Astrocyte (in vitro differentiated cells and primary cell): Measurements from ENCODE around the gene ZNF768. TPM values are rescaled to one million over a fixed set of nuclear protein-coding genes. Genes with fewer than 3 reads are reported as not detected.
A peak's percentile ranks its signal among the peaks of the same experiment; 100 is the strongest.

ENCODE experiments used
- DNase-seq: peaks from one replicate; pipeline ENCODE4 v3.0.0-alpha.2; 2010; ENCODE audit warnings: low read depth
- FAIRE-seq: peaks from 2 replicates; lab custom pipeline; 2011; peaks lifted over from hg19 to GRCh38; lab: Jason Lieb, UNC
- H2AFZ ChIP-seq: 2 replicates; pipeline ENCODE4 v1.6.0; 2012; ENCODE audit warnings: low read depth, low read length, inconsistent platforms
- H3K27ac ChIP-seq: 2 replicates; pipeline ENCODE4 v1.5.1; 2011; ENCODE audit warnings: low read depth, low read length, inconsistent platforms
- H3K27me3 ChIP-seq: 2 replicates; pipeline ENCODE4 v1.6.0; 2011; ENCODE audit warnings: low read length, inconsistent platforms; ENCODE audit not compliant: insufficient read depth
- H3K36me3 ChIP-seq: 2 replicates; pipeline ENCODE4 v1.5.1; 2011; ENCODE audit warnings: low read length, inconsistent platforms; ENCODE audit not compliant: insufficient read depth
- H3K4me1 ChIP-seq: 2 replicates; pipeline ENCODE4 v1.5.1; 2011; ENCODE audit warnings: low read length, inconsistent platforms; ENCODE audit not compliant: insufficient read depth
- H3K4me2 ChIP-seq: 2 replicates; pipeline ENCODE4 v1.6.0; 2012; ENCODE audit warnings: low read length, inconsistent platforms
- H3K4me3 ChIP-seq: 2 replicates; pipeline ENCODE4 v1.5.1; 2011; ENCODE audit warnings: low read depth, mild to moderate bottlenecking, low read length, inconsistent platforms; ENCODE audit not compliant: insufficient read depth
- H3K79me2 ChIP-seq: 2 replicates; pipeline ENCODE4 v1.6.0; 2012; ENCODE audit warnings: mild to moderate bottlenecking, low read length, inconsistent platforms; ENCODE audit not compliant: insufficient read depth
- H3K9ac ChIP-seq: 2 replicates; pipeline ENCODE4 v1.6.0; 2012; ENCODE audit warnings: mild to moderate bottlenecking, low read length, inconsistent platforms
- H3K9me3 ChIP-seq: 2 replicates; pipeline ENCODE4 v1.5.1; 2012; ENCODE audit warnings: low read depth, mild to moderate bottlenecking, low read length, inconsistent platforms; ENCODE audit not compliant: insufficient read depth
- H4K20me1 ChIP-seq: 2 replicates; pipeline ENCODE4 v1.6.0; 2012; ENCODE audit warnings: low read length, inconsistent platforms; ENCODE audit not compliant: insufficient read depth
- H3K27ac Mint-ChIP-seq: one replicate; pipeline ENCODE4 v1.8.0; 2021; ENCODE audit warnings: mild to moderate bottlenecking, mixed read lengths; ENCODE audit not compliant: unreplicated experiment
- H3K27me3 Mint-ChIP-seq: one replicate; pipeline ENCODE4 v1.8.0; 2021; ENCODE audit warnings: low read depth, mixed read lengths; ENCODE audit not compliant: unreplicated experiment
- H3K36me3 Mint-ChIP-seq: one replicate; pipeline ENCODE4 v1.8.0; 2021; ENCODE audit warnings: low read depth, mixed read lengths; ENCODE audit not compliant: unreplicated experiment
- H3K4me1 Mint-ChIP-seq: one replicate; pipeline ENCODE4 v1.8.0; 2021; ENCODE audit warnings: low read depth, mixed read lengths; ENCODE audit not compliant: unreplicated experiment
- H3K4me3 Mint-ChIP-seq: one replicate; pipeline ENCODE4 v1.8.0; 2021; ENCODE audit warnings: mild to moderate bottlenecking, moderate library complexity, mixed read lengths; ENCODE audit not compliant: unreplicated experiment
- H3K9me3 Mint-ChIP-seq: one replicate; pipeline ENCODE4 v1.8.0; 2021; ENCODE audit warnings: mild to moderate bottlenecking, mixed read lengths; ENCODE audit not compliant: unreplicated experiment
- CTCF ChIP-seq: IDR thresholded peaks from 2 replicates; pipeline ENCODE4 v1.5.1; 2011; ENCODE audit warnings: low read depth, mild to moderate bottlenecking, inconsistent platforms, low read length, moderate library complexity; ENCODE audit not compliant: insufficient read depth
- EZH2 ChIP-seq: IDR thresholded peaks from 2 replicates; pipeline ENCODE4 v1.6.1; 2012; ENCODE audit warnings: mild to moderate bottlenecking, low read length, inconsistent platforms; ENCODE audit not compliant: insufficient read depth
- total RNA-seq: library from RNA; stranded (reverse); gene quantifications from 2 replicates; pipeline ENCODE4 v1.2.1, GENCODE V29; 2021

Gene ZNF768
- total RNA-seq, 1 donor from 2014 or later, result 23.1 TPM

GRCh38 chr16:30571445-30572322 lies 45.3 kb upstream of the ZNF768 start, which contains the start of gene ZNF688:
TSS of gene ZNF688 (minus strand) at chr16:30571714. CDS start at chr16:30571629, 85 bp downstream.
- H4K20me1 ChIP-seq, result no peaks in the 10 kb centered on the region
- no peak for FAIRE-seq

GRCh38 chr16:30570636-30571444 lies 44.5 kb upstream of the ZNF768 start:
- peak overlapping the region; percentile 65 for H3K27ac ChIP-seq

More at GRCh38 chr16:30571445-30572322, 45.3 kb upstream of the ZNF768 start, which contains the start of gene ZNF688:
- Mint-ChIP-seq H3K27ac (peak within 1 kb of the TSS; percentile 91), H3K4me3 (peak within 1 kb of the TSS; percentile 88), H3K36me3 (no peaks in the 10 kb centered on the region), H3K27me3 (peaks cover 2% of the 10 kb centered on the region), H3K9me3 (no peaks in the 10 kb centered on the region), H3K4me1 (peaks cover 3% of the 10 kb centered on the region)
- Histone ChIP-seq H3K36me3 (no peaks in the 10 kb centered on the region), H3K4me2 (peak within 1 kb of the TSS; percentile 91), H3K9me3 (no peaks in the 10 kb centered on the region), H3K4me3 (peak within 1 kb of the TSS; percentile 74), H3K4me1 (peaks cover 6% of the 10 kb centered on the region), H3K9ac (peak within 1 kb of the TSS; percentile 79), H2AFZ (peak within 1 kb of the TSS; percentile 69), H3K27me3 (no peaks in the 10 kb centered on the region), H3K27ac (peak within 1 kb of the TSS; percentile 65), H3K79me2 (no peaks in the 10 kb centered on the region)
- DNase-seq, result peak; percentile 96
- TF ChIP-seq CTCF, result no peak
- TF ChIP-seq EZH2, result no peak

More at GRCh38 chr16:30570636-30571444, 44.5 kb upstream of the ZNF768 start:
- Histone ChIP-seq H3K4me1 (peaks cover 6% of the 10 kb centered on the region), H3K9me3 (no peaks in the 10 kb centered on the region), H4K20me1 (no peaks in the 10 kb centered on the region), H3K36me3 (no peaks in the 10 kb centered on the region), H3K4me2 (peak overlapping the region; percentile 91), H3K27me3 (no peaks in the 10 kb centered on the region), H3K9ac (peak overlapping the region; percentile 79), H2AFZ (peak overlapping the region; percentile 69), H3K79me2 (no peaks in the 10 kb centered on the region), H3K4me3 (peak overlapping the region; percentile 74)
- H3K27me3 Mint-ChIP-seq, result peaks cover 9% of the 10 kb centered on the region
- H3K4me3 Mint-ChIP-seq, result peak overlapping the region; percentile 88
- FAIRE-seq, result no peak
- no peaks in the 10 kb centered on the region for H3K9me3 Mint-ChIP-seq
- no peaks in the 10 kb centered on the region for H3K36me3 Mint-ChIP-seq
- no peak for DNase-seq
- H3K4me1 Mint-ChIP-seq, result peaks cover 3% of the 10 kb centered on the region
- peak overlapping the region; percentile 91 for H3K27ac Mint-ChIP-seq
- no peak for TF ChIP-seq CTCF
- no peak for TF ChIP-seq EZH2
